HG02885 (cell line): Measurements from ENCODE around the gene TLR6.

Experiments used
- ATAC-seq: cut with Tn5 transposase; IDR thresholded peaks from one replicate; pipeline ENCODE4 v1.9.1; 2021; ENCODE audit warnings: mild to moderate bottlenecking; ENCODE audit not compliant: unreplicated experiment, poor library complexity

Gene TLR6

GRCh38 chr4:38869511-38869910 lies 12.9 kb upstream of the TLR6 start:
- no peak for ATAC-seq

- no peak for ATAC-seq
These were observed 11.7 kb upstream of the TLR6 start for GRCh38 chr4:38868059-38868960.

- ATAC-seq: peak; percentile 93
These were observed 11.0 kb upstream of the TLR6 start, which contains the start of gene FAM114A1 for GRCh38 chr4:38867478-38868058. Gene FAM114A1 (plus strand): TSS chr4:38867806. CDS start chr4:38878079, 10,273 bp downstream.

GRCh38 chr4:38866973-38867477 lies 10.4 kb upstream of the TLR6 start:
- no peak for ATAC-seq

- no peak for ATAC-seq
These were observed 8.8 kb upstream of the TLR6 start for GRCh38 chr4:38865445-38865844.

- no peak for ATAC-seq
These were observed 5.2 kb upstream of the TLR6 start for GRCh38 chr4:38861791-38862190.

- peak; percentile 59 for ATAC-seq
These were observed 4.3 kb upstream of the TLR6 start for GRCh38 chr4:38860788-38861424.

- no peak for ATAC-seq
These were observed 2.9 kb upstream of the TLR6 start for GRCh38 chr4:38859501-38859900.

GRCh38 chr4:38858097-38858420 lies 1.4 kb upstream of the TLR6 start:
- no peak for ATAC-seq

GRCh38 chr4:38857354-38858096 lies 908 bp upstream of the TLR6 start:
- ATAC-seq: peak; percentile 65

- ATAC-seq: no peak
These were observed 571 bp downstream of the TLR6 start for GRCh38 chr4:38856046-38856445.

- ATAC-seq: peak; percentile 31
These were observed 1.2 kb downstream of the TLR6 start for GRCh38 chr4:38855466-38855865.

- ATAC-seq: no peak
These were observed 10.6 kb downstream of the TLR6 start for GRCh38 chr4:38846015-38846414.

- no peak for ATAC-seq
These were observed 13.6 kb downstream of the TLR6 start for GRCh38 chr4:38842994-38843393.

GRCh38 chr4:38837849-38838248 lies 18.8 kb downstream of the TLR6 start:
- no peak for ATAC-seq

GRCh38 chr4:38837334-38837733 lies 19.3 kb downstream of the TLR6 start:
- no peak for ATAC-seq

- ATAC-seq: no peak
These were observed 22.0 kb downstream of the TLR6 start for GRCh38 chr4:38834570-38834969.

GRCh38 chr4:38832624-38833528 lies 23.7 kb downstream of the TLR6 start:
- ATAC-seq: no peak

- no peak for ATAC-seq
These were observed 24.4 kb downstream of the TLR6 start for GRCh38 chr4:38832206-38832605.
